ENCODE results near the gene NADSYN1.
"Not testable (repeated sequence)": the region's sequence is repeated elsewhere in the genome, so short reads cannot be mapped to it uniquely, and the experiment has no call there.

Gene NADSYN1

DNA sequence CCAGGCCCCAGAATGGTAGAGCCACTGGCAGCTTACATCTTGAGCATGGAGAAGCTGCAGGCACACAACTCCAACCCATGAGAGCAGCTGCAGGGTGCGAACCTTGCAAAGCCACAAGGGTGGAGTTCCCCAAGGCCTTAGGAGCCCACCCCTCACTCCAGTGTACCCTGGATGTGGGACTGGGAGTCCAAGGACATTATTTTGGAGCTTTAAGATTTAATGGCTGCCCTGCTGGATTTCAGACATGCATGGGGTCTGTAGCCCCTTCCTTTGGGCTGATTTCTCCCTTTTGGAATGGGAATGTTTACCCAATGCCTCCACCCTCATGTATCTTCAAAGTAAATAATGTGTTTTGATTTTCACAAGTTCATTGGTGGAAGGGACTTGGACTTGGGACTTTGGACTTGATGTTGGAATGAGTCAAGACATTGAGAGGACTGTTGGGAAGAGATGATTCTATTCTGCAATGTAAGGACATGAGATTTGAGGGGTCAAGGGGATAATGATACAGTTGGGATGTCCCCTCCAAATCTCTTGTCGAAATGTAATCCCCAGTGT is 73.0 kb downstream of the NADSYN1 start:
- no peaks in the 10 kb centered on the region for H3K27me3 ChIP-seq (ENCODE audit: insufficient read depth, low read length, poor library complexity)
- ATAC-seq (ENCODE audit: insufficient read depth, low read depth) (no peak), DNase-seq (no peak)
- no peak overlapping the region for H3K4me2 ChIP-seq (ENCODE audit: insufficient read depth, low read length)
- no peak overlapping the region for H2AFZ ChIP-seq (ENCODE audit: low read depth, low read length)
- no peaks in the 10 kb centered on the region for H3K9me3 ChIP-seq (ENCODE audit: insufficient read depth, low read length, severe bottlenecking)
- H3K79me2 ChIP-seq (ENCODE audit: insufficient read depth, low read length), result no peaks in the 10 kb centered on the region
- no peak overlapping the region for H3K9ac ChIP-seq (ENCODE audit: low read depth, low read length)
- no peaks in the 10 kb centered on the region for H4K20me1 ChIP-seq (ENCODE audit: insufficient read depth, low read length)
- H3K4me1 ChIP-seq (ENCODE audit: insufficient read depth, low read length), result no peaks in the 10 kb centered on the region
- TF ChIP-seq CTCF (IDR thresholded peaks at IDR 0.05; ENCODE audit: borderline replicate concordance, extremely low read depth, low read length, poor library complexity, severe bottlenecking) (no peak), EZH2 (IDR thresholded peaks at IDR 0.05; ENCODE audit: borderline replicate concordance, low read depth, low read length, severe bottlenecking) (no peak)
- H3K36me3 ChIP-seq (ENCODE audit: insufficient read depth, low read length), result no peaks in the 10 kb centered on the region
- no peak overlapping the region for H3K4me3 ChIP-seq (ENCODE audit: low read depth in 1 of 2, low read length in 2 of 2)
- no peak overlapping the region for H3K27ac ChIP-seq (ENCODE audit: low read length)

GRCh38 chr11:71526796-71527575 is 74.0 kb downstream of the NADSYN1 start, which contains the start of gene KRTAP5-7:
TSS of gene KRTAP5-7 (plus strand) at chr11:71527267. CDS start at chr11:71527301, 34 bp downstream.
- not testable (repeated sequence) for H3K4me1 ChIP-seq (ENCODE audit: insufficient read depth, low read length); DNase-seq; ATAC-seq (ENCODE audit: insufficient read depth, low read depth); H3K27me3 ChIP-seq (ENCODE audit: insufficient read depth, low read length, poor library complexity); H3K4me2 ChIP-seq (ENCODE audit: insufficient read depth, low read length); H3K79me2 ChIP-seq (ENCODE audit: insufficient read depth, low read length); H2AFZ ChIP-seq (ENCODE audit: low read depth, low read length); H3K9me3 ChIP-seq (ENCODE audit: insufficient read depth, low read length, severe bottlenecking); H3K36me3 ChIP-seq (ENCODE audit: insufficient read depth, low read length); H3K27ac ChIP-seq (ENCODE audit: low read length); H3K4me3 ChIP-seq (ENCODE audit: low read depth in 1 of 2, low read length in 2 of 2); H3K9ac ChIP-seq (ENCODE audit: low read depth, low read length); H4K20me1 ChIP-seq (ENCODE audit: insufficient read depth, low read length)

DNA sequence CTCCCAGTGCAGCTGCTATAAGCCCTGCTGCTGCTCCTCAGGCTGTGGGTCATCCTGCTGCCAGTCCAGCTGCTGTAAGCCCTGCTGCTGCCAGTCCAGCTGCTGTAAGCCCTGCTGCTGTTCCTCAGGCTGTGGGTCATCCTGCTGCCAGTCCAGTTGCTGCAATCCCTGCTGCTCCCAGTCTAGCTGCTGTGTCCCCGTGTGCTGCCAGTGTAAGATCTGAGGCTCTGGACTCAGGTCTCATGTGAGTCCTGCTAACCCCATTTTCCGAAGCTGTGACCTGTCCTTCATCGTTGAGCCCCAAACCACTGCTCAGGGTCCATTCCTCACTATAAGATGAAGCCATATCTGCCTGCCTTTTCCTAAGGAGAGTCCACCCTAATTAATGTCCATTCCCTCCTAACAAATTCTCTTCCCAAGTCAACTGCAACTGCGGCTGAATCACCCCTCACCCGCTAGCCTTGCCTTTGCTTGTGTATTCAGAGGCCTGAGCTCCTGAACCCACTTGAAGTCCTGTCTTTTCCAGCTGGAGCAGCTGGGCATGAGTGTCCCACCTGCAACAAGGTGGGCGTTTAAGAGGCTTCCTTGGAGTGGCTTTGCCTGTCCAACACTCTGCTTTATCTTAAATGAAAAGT is 74.7 kb downstream of the NADSYN1 start:
- Histone ChIP-seq H3K9me3 (ENCODE audit: insufficient read depth, low read length, severe bottlenecking) (no peaks in the 10 kb centered on the region), H3K36me3 (ENCODE audit: insufficient read depth, low read length) (no peaks in the 10 kb centered on the region), H4K20me1 (ENCODE audit: insufficient read depth, low read length) (no peaks in the 10 kb centered on the region), H3K4me1 (ENCODE audit: insufficient read depth, low read length) (no peaks in the 10 kb centered on the region), H3K27me3 (ENCODE audit: insufficient read depth, low read length, poor library complexity) (no peaks in the 10 kb centered on the region), H3K9ac (ENCODE audit: low read depth, low read length) (no peak overlapping the region), H3K4me3 (ENCODE audit: low read depth in 1 of 2, low read length in 2 of 2) (no peak overlapping the region), H2AFZ (ENCODE audit: low read depth, low read length) (no peak overlapping the region), H3K27ac (ENCODE audit: low read length) (no peak overlapping the region), H3K4me2 (ENCODE audit: insufficient read depth, low read length) (no peak overlapping the region), H3K79me2 (ENCODE audit: insufficient read depth, low read length) (no peaks in the 10 kb centered on the region)
- no peak for TF ChIP-seq EZH2 (IDR thresholded peaks at IDR 0.05; ENCODE audit: borderline replicate concordance, low read depth, low read length, severe bottlenecking)
- TF ChIP-seq CTCF (IDR thresholded peaks at IDR 0.05; ENCODE audit: borderline replicate concordance, extremely low read depth, low read length, poor library complexity, severe bottlenecking), result no peak
- DNase-seq, result no peak
- no peak for ATAC-seq (ENCODE audit: insufficient read depth, low read depth)

GRCh38 chr11:71530602-71531001 is 77.6 kb downstream of the NADSYN1 start:
- Histone ChIP-seq H3K79me2 (ENCODE audit: insufficient read depth, low read length) (no peaks in the 10 kb centered on the region), H3K4me1 (ENCODE audit: insufficient read depth, low read length) (no peaks in the 10 kb centered on the region), H2AFZ (ENCODE audit: low read depth, low read length) (no peak overlapping the region), H3K4me3 (ENCODE audit: low read depth in 1 of 2, low read length in 2 of 2) (no peak overlapping the region), H4K20me1 (ENCODE audit: insufficient read depth, low read length) (no peaks in the 10 kb centered on the region), H3K9me3 (ENCODE audit: insufficient read depth, low read length, severe bottlenecking) (no peaks in the 10 kb centered on the region), H3K4me2 (ENCODE audit: insufficient read depth, low read length) (no peak overlapping the region), H3K9ac (ENCODE audit: low read depth, low read length) (no peak overlapping the region), H3K36me3 (ENCODE audit: insufficient read depth, low read length) (no peaks in the 10 kb centered on the region), H3K27ac (ENCODE audit: low read length) (no peak overlapping the region), H3K27me3 (ENCODE audit: insufficient read depth, low read length, poor library complexity) (no peaks in the 10 kb centered on the region)
- no peak for ATAC-seq (ENCODE audit: insufficient read depth, low read depth)
- TF ChIP-seq EZH2 (IDR thresholded peaks at IDR 0.05; ENCODE audit: borderline replicate concordance, low read depth, low read length, severe bottlenecking) (no peak), CTCF (IDR thresholded peaks at IDR 0.05; ENCODE audit: borderline replicate concordance, extremely low read depth, low read length, poor library complexity, severe bottlenecking) (no peak)
- no peak for DNase-seq

Measured in DND-41 (cell line).